Stimulated activated naive CD4-positive, alpha-beta T cell (primary cell): Measurements from ENCODE around the gene C1orf56.
A peak's percentile ranks its signal among the peaks of the same experiment; 100 is the strongest.

Source experiments
- DNase-seq, 6 experiments: peaks; one replicate each; lab custom pipeline; 2025; lab: John Stamatoyannopoulos, UW

Gene C1orf56

GRCh38 chr1:151024540-151025146, 22.9 kb upstream of the C1orf56 start:
- DNase-seq: peak; percentile 69 to 89 (median 80)

- DNase-seq: no peak
These were observed 21.1 kb upstream of the C1orf56 start for GRCh38 chr1:151026460-151026859.

GRCh38 chr1:151032164-151032563, 15.4 kb upstream of the C1orf56 start:
- DNase-seq: no peak

GRCh38 chr1:151035167-151035566, 12.4 kb upstream of the C1orf56 start:
- no peak for DNase-seq

GRCh38 chr1:151036356-151036755, 11.2 kb upstream of the C1orf56 start, which contains the start of gene BNIPL:
BNIPL (plus strand) TSS chr1:151036586; CDS start chr1:151036726, 140 bp downstream.
- no peak for DNase-seq

- DNase-seq: no peak
These were observed 10.5 kb upstream of the C1orf56 start for GRCh38 chr1:151037032-151037431.

GRCh38 chr1:151039521-151039920, 8.0 kb upstream of the C1orf56 start:
- DNase-seq: no peak

GRCh38 chr1:151043163-151043562, 4.4 kb upstream of the C1orf56 start:
- no peak for DNase-seq

GRCh38 chr1:151047925-151048644, 534 bp downstream of the C1orf56 start:
- DNase-seq: peak; percentile 25 to 75 (median 43)

GRCh38 chr1:151048645-151049032, 1.1 kb downstream of the C1orf56 start:
- peak in 1 of 6 experiments; percentile 27 for DNase-seq

GRCh38 chr1:151049458-151049857, 1.9 kb downstream of the C1orf56 start:
- peak in 2 of 6 experiments; percentile 6 to 37 for DNase-seq

GRCh38 chr1:151050051-151050688, 2.6 kb downstream of the C1orf56 start:
- DNase-seq: no peak

GRCh38 chr1:151051356-151052009, 3.9 kb downstream of the C1orf56 start:
- no peak for DNase-seq

GRCh38 chr1:151054971-151055547, 7.5 kb downstream of the C1orf56 start:
- DNase-seq: no peak

- DNase-seq: no peak
These were observed 8.0 kb downstream of the C1orf56 start for GRCh38 chr1:151055581-151055980.

GRCh38 chr1:151056149-151056548, 8.6 kb downstream of the C1orf56 start:
- peak in 4 of 6 experiments; percentile 4 to 67 (median 64) for DNase-seq

- peak in 2 of 6 experiments; percentile 11 to 21 for DNase-seq
These were observed 11.1 kb downstream of the C1orf56 start for GRCh38 chr1:151058692-151059091.

- DNase-seq: peak; percentile 64 to 81 (median 71)
These were observed 11.8 kb downstream of the C1orf56 start, which contains the start of gene CDC42SE1 for GRCh38 chr1:151059109-151060006. CDC42SE1 (minus strand) TSS chr1:151059622; CDS start chr1:151055730, 3,892 bp downstream.

GRCh38 chr1:151060007-151060656, 12.6 kb downstream of the C1orf56 start, which contains the start of gene MLLT11:
MLLT11 (plus strand) TSS chr1:151060397; CDS start chr1:151067225, 6,828 bp downstream.
- DNase-seq: peak in 2 of 6 experiments; percentile 12 to 29
